Neural crest cell (in vitro differentiated cells): Measurements from ENCODE around the gene SLC38A3. TPM values are rescaled to one million over a fixed set of nuclear protein-coding genes. Genes with fewer than 3 reads are reported as not detected.

Experiments
- DNase-seq: peaks from one replicate; pipeline ENCODE4 v3.0.0; 2021; ENCODE audit warnings: low read depth, mixed read lengths, low spot score
- H3K27ac Mint-ChIP-seq: one replicate; pipeline ENCODE4 v1.8.0; 2021; ENCODE audit warnings: mild to moderate bottlenecking, mixed read lengths; ENCODE audit not compliant: unreplicated experiment
- H3K27me3 Mint-ChIP-seq: 2 replicates; pipeline ENCODE4 v1.8.0; 2021; ENCODE audit warnings: low read depth, mild to moderate bottlenecking, mixed read lengths
- H3K36me3 Mint-ChIP-seq: 2 replicates; pipeline ENCODE4 v1.8.0; 2021; ENCODE audit warnings: low read depth, mild to moderate bottlenecking, mixed read lengths
- H3K4me1 Mint-ChIP-seq: 2 replicates; pipeline ENCODE4 v1.8.0; 2021; ENCODE audit warnings: mixed read lengths
- H3K4me3 Mint-ChIP-seq: one replicate; pipeline ENCODE4 v1.8.0; 2021; ENCODE audit warnings: mild to moderate bottlenecking, mixed read lengths
- H3K9me3 Mint-ChIP-seq: 2 replicates; pipeline ENCODE4 v1.8.0; 2021; ENCODE audit warnings: mixed read lengths
- total RNA-seq: library from RNA; stranded (reverse); gene quantifications from 2 replicates; pipeline ENCODE4 v1.2.1, GENCODE V29; 2021
- TF ChIP-seq, protein P1 (sequence below): fragments of 200-600 bp; sonication (generic); conservative IDR thresholded peaks from 2 replicates; pipeline ENCODE4 v1.5.0; 2021; ENCODE audit warnings: antibody characterized with exemption, mild to moderate bottlenecking

SLC38A3 gene
- total RNA-seq, 1 donor from 2014 or later, result 2.7 TPM

GRCh38 chr3:50266017-50266416 is 60.9 kb downstream of the SLC38A3 start:
- no peak for DNase-seq
- Mint-ChIP-seq H3K27ac (peak overlapping the region; percentile 47), H3K4me3 (peak overlapping the region; percentile 70), H3K9me3 (no peaks in the 10 kb centered on the region), H3K4me1 (peaks cover 41% of the 10 kb centered on the region), H3K36me3 (no peaks in the 10 kb centered on the region), H3K27me3 (peaks cover 10% of the 10 kb centered on the region)
- TF ChIP-seq, protein P1, sequence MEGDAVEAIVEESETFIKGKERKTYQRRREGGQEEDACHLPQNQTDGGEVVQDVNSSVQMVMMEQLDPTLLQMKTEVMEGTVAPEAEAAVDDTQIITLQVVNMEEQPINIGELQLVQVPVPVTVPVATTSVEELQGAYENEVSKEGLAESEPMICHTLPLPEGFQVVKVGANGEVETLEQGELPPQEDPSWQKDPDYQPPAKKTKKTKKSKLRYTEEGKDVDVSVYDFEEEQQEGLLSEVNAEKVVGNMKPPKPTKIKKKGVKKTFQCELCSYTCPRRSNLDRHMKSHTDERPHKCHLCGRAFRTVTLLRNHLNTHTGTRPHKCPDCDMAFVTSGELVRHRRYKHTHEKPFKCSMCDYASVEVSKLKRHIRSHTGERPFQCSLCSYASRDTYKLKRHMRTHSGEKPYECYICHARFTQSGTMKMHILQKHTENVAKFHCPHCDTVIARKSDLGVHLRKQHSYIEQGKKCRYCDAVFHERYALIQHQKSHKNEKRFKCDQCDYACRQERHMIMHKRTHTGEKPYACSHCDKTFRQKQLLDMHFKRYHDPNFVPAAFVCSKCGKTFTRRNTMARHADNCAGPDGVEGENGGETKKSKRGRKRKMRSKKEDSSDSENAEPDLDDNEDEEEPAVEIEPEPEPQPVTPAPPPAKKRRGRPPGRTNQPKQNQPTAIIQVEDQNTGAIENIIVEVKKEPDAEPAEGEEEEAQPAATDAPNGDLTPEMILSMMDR, result no peak

- DNase-seq, result no peak
- TF ChIP-seq, protein P1, result no peak
- H3K9me3 Mint-ChIP-seq, result no peaks in the 10 kb centered on the region
- H3K27me3 Mint-ChIP-seq, result peaks cover 16% of the 10 kb centered on the region
- H3K4me3 Mint-ChIP-seq, result no peak overlapping the region
- peaks cover 42% of the 10 kb centered on the region for H3K4me1 Mint-ChIP-seq
- H3K36me3 Mint-ChIP-seq, result no peaks in the 10 kb centered on the region
- no peak overlapping the region for H3K27ac Mint-ChIP-seq
Measured at GRCh38 chr3:50266836-50267235, 61.8 kb downstream of the SLC38A3 start.

DNA sequence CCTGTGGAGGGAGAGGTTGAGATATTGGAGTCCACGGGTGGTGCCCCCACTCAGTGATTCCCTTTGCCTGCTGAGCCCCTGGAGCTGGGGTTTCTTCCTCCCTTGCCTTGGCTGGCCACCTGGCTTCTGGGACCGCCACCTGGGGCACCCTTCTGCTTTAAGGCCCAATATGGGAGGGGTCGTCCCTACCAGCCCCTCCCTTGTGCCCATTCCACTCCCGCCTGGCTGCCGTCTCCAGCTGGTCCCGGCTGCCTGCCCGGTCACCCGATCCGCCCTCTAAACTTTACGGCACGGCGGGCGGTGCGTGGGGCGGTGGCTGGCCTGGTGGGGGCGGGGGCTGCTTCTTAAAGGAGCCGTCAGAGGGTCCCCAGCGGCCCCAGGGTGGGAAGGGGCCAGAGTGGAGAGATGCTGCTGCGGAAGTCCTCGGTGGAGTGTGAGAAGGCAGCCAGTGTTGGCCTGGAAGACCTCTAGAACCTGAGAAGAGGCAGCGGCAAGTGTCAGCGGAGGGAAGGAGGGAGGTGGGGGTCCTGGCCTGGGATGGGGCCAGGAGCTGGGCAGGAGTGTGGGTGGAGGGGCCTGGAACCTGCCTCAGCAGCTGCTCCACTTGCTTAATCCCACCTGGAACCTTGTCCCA is 62.3 kb downstream of the SLC38A3 start:
- TF ChIP-seq, protein P1, result no peak
- H3K4me3 Mint-ChIP-seq, result peak overlapping the region; percentile 19
- peaks cover 41% of the 10 kb centered on the region for H3K4me1 Mint-ChIP-seq
- peaks cover 18% of the 10 kb centered on the region for H3K27me3 Mint-ChIP-seq
- DNase-seq, result no peak
- no peak overlapping the region for H3K27ac Mint-ChIP-seq
- no peaks in the 10 kb centered on the region for H3K36me3 Mint-ChIP-seq
- no peaks in the 10 kb centered on the region for H3K9me3 Mint-ChIP-seq

GRCh38 chr3:50268276-50268675 is 63.2 kb downstream of the SLC38A3 start:
- Mint-ChIP-seq H3K36me3 (no peaks in the 10 kb centered on the region), H3K9me3 (no peaks in the 10 kb centered on the region), H3K4me3 (no peak overlapping the region), H3K4me1 (peaks cover 39% of the 10 kb centered on the region), H3K27ac (no peak overlapping the region), H3K27me3 (peaks cover 25% of the 10 kb centered on the region)
- no peak for DNase-seq
- TF ChIP-seq, protein P1, result no peak

DNA sequence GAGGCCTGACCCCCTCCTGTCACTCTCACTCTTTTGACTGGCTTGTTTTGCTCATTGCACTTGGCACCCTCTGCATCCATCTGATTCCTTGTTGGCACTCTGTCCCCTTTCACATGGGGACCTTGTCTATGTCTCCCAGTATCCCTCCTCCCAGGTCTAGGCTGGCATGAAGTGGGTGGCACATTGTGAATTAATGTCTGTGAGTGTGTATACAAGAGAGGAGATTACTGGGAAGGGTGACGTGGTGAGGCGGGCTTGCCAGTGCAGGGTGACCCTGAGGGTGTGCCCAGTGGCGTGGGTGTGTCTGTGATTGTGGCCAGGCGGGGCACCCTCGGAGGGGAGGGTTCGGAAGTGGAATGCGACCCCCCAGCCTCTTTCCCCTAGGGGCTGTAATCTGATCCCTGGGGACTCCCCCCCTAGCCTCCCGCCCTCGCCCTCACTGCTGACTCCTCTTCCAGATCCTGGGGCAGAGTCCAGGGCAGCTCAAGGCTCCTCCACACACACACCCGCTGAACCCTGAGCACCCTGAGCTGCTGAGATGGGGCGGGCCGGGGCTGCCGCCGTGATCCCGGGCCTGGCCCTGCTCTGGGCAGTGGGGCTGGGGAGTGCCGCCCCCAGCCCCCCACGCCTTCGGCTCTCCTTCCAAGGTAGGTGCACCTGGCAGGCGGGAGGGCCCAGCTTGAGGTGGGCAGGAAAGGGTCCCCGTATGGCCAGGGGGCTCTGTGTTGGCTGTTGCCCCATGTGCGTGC is 63.8 kb downstream of the SLC38A3 start, which contains the start of gene SEMA3B:
SEMA3B (plus strand) TSS at position 445 of the 749 bp plus-strand sequence; CDS start at position 539, 94 bp downstream.
- H3K9me3 Mint-ChIP-seq, result no peaks in the 10 kb centered on the region
- TF ChIP-seq, protein P1, result no peak
- peaks cover 28% of the 10 kb centered on the region for H3K27me3 Mint-ChIP-seq
- H3K27ac Mint-ChIP-seq, result no peak within 1 kb of the TSS
- no peaks in the 10 kb centered on the region for H3K36me3 Mint-ChIP-seq
- H3K4me3 Mint-ChIP-seq, result peak within 1 kb of the TSS; percentile 51
- DNase-seq, result no peak
- peaks cover 35% of the 10 kb centered on the region for H3K4me1 Mint-ChIP-seq
